ENCODE data around the gene CALCB. TPM values are rescaled to one million over a fixed set of nuclear protein-coding genes. Genes with fewer than 3 reads are reported as not detected.

CALCB gene
- total RNA-seq, 1 donor from 2014 or later: 0.62 TPM

DNA sequence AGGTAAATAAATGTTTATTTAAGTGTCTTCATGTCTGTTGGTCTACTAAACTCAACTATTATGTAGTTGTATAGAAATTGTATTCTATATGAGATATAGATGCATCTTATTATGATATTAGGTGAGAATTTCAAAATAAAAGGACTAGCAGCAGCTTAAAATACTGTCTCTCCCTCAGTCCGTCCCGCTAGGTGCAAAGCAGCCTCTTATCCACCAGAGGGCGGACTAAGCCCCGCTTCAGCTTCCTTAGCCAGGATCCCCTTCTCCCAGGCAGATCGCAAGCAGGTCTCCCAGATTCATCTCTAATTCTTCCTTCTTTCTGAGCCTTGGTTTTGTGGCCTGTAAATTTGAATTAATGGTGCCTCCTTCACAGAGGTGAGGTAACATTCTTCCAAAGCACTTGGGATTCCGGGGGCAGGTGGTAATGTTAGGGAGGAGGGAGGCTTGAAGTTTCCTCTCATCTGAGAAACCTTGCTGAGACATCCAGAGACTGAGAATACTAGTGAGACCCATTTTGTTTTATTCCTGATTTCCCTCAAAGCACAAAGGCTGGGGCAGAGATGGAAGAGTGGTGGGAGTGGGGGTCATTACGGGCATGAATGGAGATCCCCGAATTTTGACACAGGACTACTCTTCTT, 27.8 kb downstream of the CALCB start:
- peaks cover 5% of the 10 kb centered on the region for H3K27me3 ChIP-seq
- H3K4me2 ChIP-seq: no peak overlapping the region
- no peaks in the 10 kb centered on the region for H3K79me2 ChIP-seq (ENCODE audit: low read depth)
- TF ChIP-seq EZH2phosphoT487 (IDR thresholded peaks at IDR 0.05): no peak
- TF ChIP-seq, protein P1, sequence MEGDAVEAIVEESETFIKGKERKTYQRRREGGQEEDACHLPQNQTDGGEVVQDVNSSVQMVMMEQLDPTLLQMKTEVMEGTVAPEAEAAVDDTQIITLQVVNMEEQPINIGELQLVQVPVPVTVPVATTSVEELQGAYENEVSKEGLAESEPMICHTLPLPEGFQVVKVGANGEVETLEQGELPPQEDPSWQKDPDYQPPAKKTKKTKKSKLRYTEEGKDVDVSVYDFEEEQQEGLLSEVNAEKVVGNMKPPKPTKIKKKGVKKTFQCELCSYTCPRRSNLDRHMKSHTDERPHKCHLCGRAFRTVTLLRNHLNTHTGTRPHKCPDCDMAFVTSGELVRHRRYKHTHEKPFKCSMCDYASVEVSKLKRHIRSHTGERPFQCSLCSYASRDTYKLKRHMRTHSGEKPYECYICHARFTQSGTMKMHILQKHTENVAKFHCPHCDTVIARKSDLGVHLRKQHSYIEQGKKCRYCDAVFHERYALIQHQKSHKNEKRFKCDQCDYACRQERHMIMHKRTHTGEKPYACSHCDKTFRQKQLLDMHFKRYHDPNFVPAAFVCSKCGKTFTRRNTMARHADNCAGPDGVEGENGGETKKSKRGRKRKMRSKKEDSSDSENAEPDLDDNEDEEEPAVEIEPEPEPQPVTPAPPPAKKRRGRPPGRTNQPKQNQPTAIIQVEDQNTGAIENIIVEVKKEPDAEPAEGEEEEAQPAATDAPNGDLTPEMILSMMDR (IDR thresholded peaks at IDR 0.05): peak; percentile 93
- H3K4me1 Mint-ChIP-seq: peaks cover 3% of the 10 kb centered on the region
- H3K4me3 Mint-ChIP-seq: no peak overlapping the region
- H2AFZ ChIP-seq (replicated peaks): peak overlapping the region; percentile 45
- no peaks in the 10 kb centered on the region for H3K36me3 ChIP-seq
- H4K20me1 ChIP-seq (ENCODE audit: low read depth): no peaks in the 10 kb centered on the region
- peaks cover 13% of the 10 kb centered on the region for H3K9me3 Mint-ChIP-seq
- no peak overlapping the region for H3K4me3 ChIP-seq
- H3K27ac Mint-ChIP-seq: no peak overlapping the region
- H3K27ac ChIP-seq: no peak overlapping the region
- H3K9ac ChIP-seq: no peak overlapping the region
- peaks cover 6% of the 10 kb centered on the region for H3K27me3 Mint-ChIP-seq (ENCODE audit: insufficient read depth, low read depth)
- H3F3A ChIP-seq (ENCODE audit: low read depth): no peaks in the 10 kb centered on the region
- no peaks in the 10 kb centered on the region for H3K9me3 ChIP-seq (ENCODE audit: low read depth)
- H3K36me3 Mint-ChIP-seq: no peaks in the 10 kb centered on the region
- no peaks in the 10 kb centered on the region for H3K4me1 ChIP-seq
- peak; percentile 81 for DNase-seq (ENCODE audit: low spot score)

DNA sequence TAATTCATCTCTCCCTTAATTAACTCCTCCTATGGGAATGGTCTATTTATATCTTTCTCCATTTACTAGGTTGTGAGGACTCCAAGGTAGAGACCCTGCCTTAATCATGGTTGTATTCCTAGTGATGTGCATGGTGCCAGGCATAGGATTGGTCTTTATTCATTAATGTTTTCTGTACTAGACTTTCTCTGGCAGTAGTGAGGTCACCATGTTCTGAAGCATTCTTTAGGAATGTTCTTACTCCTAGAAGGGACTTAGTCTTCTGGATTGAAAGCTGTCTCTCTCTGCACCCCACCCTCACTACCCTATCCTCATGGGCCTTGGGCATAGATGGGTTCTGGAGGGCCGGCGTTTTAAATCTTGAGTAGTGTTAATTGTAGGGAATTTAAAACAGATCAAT, 30.8 kb downstream of the CALCB start:
- H3K4me1 ChIP-seq: peaks cover 6% of the 10 kb centered on the region
- H3K27ac ChIP-seq: no peak overlapping the region
- Mint-ChIP-seq H3K36me3 (no peaks in the 10 kb centered on the region), H3K4me3 (no peak overlapping the region), H3K27ac (no peak overlapping the region), H3K4me1 (peaks cover 16% of the 10 kb centered on the region), H3K27me3 (ENCODE audit: insufficient read depth, low read depth) (peaks cover 6% of the 10 kb centered on the region), H3K9me3 (peaks cover 13% of the 10 kb centered on the region)
- no peaks in the 10 kb centered on the region for H3F3A ChIP-seq (ENCODE audit: low read depth)
- no peak overlapping the region for H3K4me2 ChIP-seq
- H3K36me3 ChIP-seq: no peaks in the 10 kb centered on the region
- no peaks in the 10 kb centered on the region for H3K79me2 ChIP-seq (ENCODE audit: low read depth)
- H4K20me1 ChIP-seq (ENCODE audit: low read depth): no peaks in the 10 kb centered on the region
- no peak for DNase-seq (ENCODE audit: low spot score)
- peaks cover 5% of the 10 kb centered on the region for H3K27me3 ChIP-seq
- H3K9ac ChIP-seq: no peak overlapping the region
- no peaks in the 10 kb centered on the region for H3K9me3 ChIP-seq (ENCODE audit: low read depth)
- no peak overlapping the region for H2AFZ ChIP-seq (replicated peaks)
- TF ChIP-seq, protein P1 (IDR thresholded peaks at IDR 0.05): no peak
- TF ChIP-seq EZH2phosphoT487 (IDR thresholded peaks at IDR 0.05): no peak
- no peak for TF ChIP-seq EZH2 (IDR thresholded peaks at IDR 0.05)
- H3K4me3 ChIP-seq: no peak overlapping the region

GRCh38 chr11:15106201-15106965, 33.0 kb downstream of the CALCB start:
- peak overlapping the region; percentile 4 for H3K27ac Mint-ChIP-seq
- Histone ChIP-seq H3F3A (ENCODE audit: low read depth) (no peaks in the 10 kb centered on the region), H2AFZ (replicated peaks) (no peak overlapping the region), H3K9me3 (ENCODE audit: low read depth) (no peaks in the 10 kb centered on the region), H3K4me3 (no peak overlapping the region), H3K4me1 (peaks cover 6% of the 10 kb centered on the region), H3K79me2 (ENCODE audit: low read depth) (no peaks in the 10 kb centered on the region), H3K27ac (no peak overlapping the region), H3K9ac (no peak overlapping the region), H4K20me1 (ENCODE audit: low read depth) (no peaks in the 10 kb centered on the region), H3K27me3 (peaks cover 5% of the 10 kb centered on the region), H3K4me2 (no peak overlapping the region), H3K36me3 (no peaks in the 10 kb centered on the region)
- peak; percentile 42 for DNase-seq (ENCODE audit: low spot score)
- TF ChIP-seq, protein P1 (IDR thresholded peaks at IDR 0.05): no peak
- no peak for TF ChIP-seq EZH2 (IDR thresholded peaks at IDR 0.05)
- no peak for TF ChIP-seq EZH2phosphoT487 (IDR thresholded peaks at IDR 0.05)
- H3K4me3 Mint-ChIP-seq: no peak overlapping the region
- no peaks in the 10 kb centered on the region for H3K36me3 Mint-ChIP-seq
- H3K27me3 Mint-ChIP-seq (ENCODE audit: insufficient read depth, low read depth): peaks cover 9% of the 10 kb centered on the region
- H3K9me3 Mint-ChIP-seq: peaks cover 13% of the 10 kb centered on the region
- H3K4me1 Mint-ChIP-seq: peaks cover 16% of the 10 kb centered on the region

All from neural progenitor cell (in vitro differentiated cells).